EL (cell line): ENCODE results near the gene ARRB1.
"Not testable (repeated sequence)": the region's sequence is repeated elsewhere in the genome, so short reads cannot be mapped to it uniquely, and the experiment has no call there.

Experiments used
- DNase-seq: peaks from one replicate; pipeline ENCODE4 v3.0.0-alpha.2; 2016

Gene ARRB1

GRCh38 chr11:75292943-75293342 lies 58.5 kb downstream of the ARRB1 start:
- DNase-seq: no peak

GRCh38 chr11:75291741-75292140 lies 59.7 kb downstream of the ARRB1 start:
- no peak for DNase-seq

GRCh38 chr11:75289919-75290318 lies 61.5 kb downstream of the ARRB1 start:
- no peak for DNase-seq

- DNase-seq: no peak
Observed at GRCh38 chr11:75289511-75289760, 62.0 kb downstream of the ARRB1 start.

GRCh38 chr11:75287579-75287978 lies 63.9 kb downstream of the ARRB1 start:
- no peak for DNase-seq

GRCh38 chr11:75286826-75287465 lies 64.5 kb downstream of the ARRB1 start:
- DNase-seq: no peak

- DNase-seq: no peak
Observed at GRCh38 chr11:75285776-75286360, 65.6 kb downstream of the ARRB1 start.

GRCh38 chr11:75283391-75283931 lies 68.0 kb downstream of the ARRB1 start:
- no peak for DNase-seq

GRCh38 chr11:75281469-75282095 lies 69.9 kb downstream of the ARRB1 start:
- no peak for DNase-seq

- DNase-seq: no peak
Observed at GRCh38 chr11:75280770-75281468, 70.5 kb downstream of the ARRB1 start.

GRCh38 chr11:75280227-75280701 lies 71.2 kb downstream of the ARRB1 start:
- DNase-seq: peak; percentile 70

GRCh38 chr11:75279273-75279672 lies 72.2 kb downstream of the ARRB1 start:
- DNase-seq: no peak

GRCh38 chr11:75277991-75278790 lies 73.3 kb downstream of the ARRB1 start:
- no peak for DNase-seq

- DNase-seq: no peak
Observed at GRCh38 chr11:75277211-75277805, 74.2 kb downstream of the ARRB1 start.

- DNase-seq: no peak
Observed at GRCh38 chr11:75276686-75277085, 74.8 kb downstream of the ARRB1 start.

- no peak for DNase-seq
Observed at GRCh38 chr11:75276186-75276585, 75.3 kb downstream of the ARRB1 start.

- DNase-seq: no peak
Observed at GRCh38 chr11:75275581-75275980, 75.9 kb downstream of the ARRB1 start.

GRCh38 chr11:75274716-75275115 lies 76.7 kb downstream of the ARRB1 start:
- DNase-seq: not testable (repeated sequence)

GRCh38 chr11:75273411-75274391 lies 77.8 kb downstream of the ARRB1 start:
- no peak for DNase-seq

GRCh38 chr11:75272821-75273301 lies 78.6 kb downstream of the ARRB1 start:
- DNase-seq: no peak

- DNase-seq: no peak
Observed at GRCh38 chr11:75272391-75272790, 79.1 kb downstream of the ARRB1 start.
